A673 (cell line): Measurements from ENCODE around the gene KCNK5. TPM values are rescaled to one million over a fixed set of nuclear protein-coding genes. Genes with fewer than 3 reads are reported as not detected.

ENCODE experiments used
- BruUV-seq: library from RNA; stranded (reverse); fragments of 400-500 nt; replicated peaks from 2 replicates; lab custom pipeline; 2021; lab: Mats Ljungman, UMichigan
- CTCF ChIA-PET: fragments of 300-600 bp; sonication (Branson Sonifier 250); formaldehyde crosslinking; loops from one replicate; lab custom pipeline; 2022; ENCODE audit warnings: antibody characterized with exemption; lab: Charles Lee
- POLR2A ChIA-PET: fragments of 300-600 bp; sonication (Branson Sonifier 250); formaldehyde crosslinking; loops from one replicate; lab custom pipeline; 2022; ENCODE audit warnings: antibody characterized with exemption; ENCODE audit not compliant: low non-redundant PET; lab: Charles Lee
- DNase-seq: peaks from one replicate; pipeline ENCODE4 v3.0.0-alpha.2; 2015; ENCODE audit warnings: low spot score
- H3K27ac ChIP-seq: fragments of 200-600 bp; sonication (generic); 2 replicates; pipeline ENCODE4 v1.5.1; 2016; ENCODE audit warnings: mixed run types, low read depth, mild to moderate bottlenecking, mixed read lengths, antibody characterized with exemption, low read length; ENCODE audit not compliant: poor library complexity, severe bottlenecking
- H3K27me3 ChIP-seq: fragments of 200-600 bp; sonication (generic); replicated peaks from 2 replicates; pipeline ENCODE4 v1.6.1; 2017; ENCODE audit warnings: mixed run types, low read depth, mild to moderate bottlenecking, mixed read lengths, antibody characterized with exemption, low read length; ENCODE audit not compliant: insufficient read depth, poor library complexity
- H3K36me3 ChIP-seq: fragments of 200-600 bp; sonication (generic); 2 replicates; pipeline ENCODE4 v1.6.1; 2016; ENCODE audit warnings: mixed run types, mild to moderate bottlenecking, mixed read lengths, antibody characterized with exemption, low read length; ENCODE audit not compliant: insufficient read depth, poor library complexity, severe bottlenecking
- H3K4me1 ChIP-seq: fragments of 200-600 bp; sonication (generic); 2 replicates; pipeline ENCODE4 v1.6.1; 2017; ENCODE audit warnings: mixed run types, mild to moderate bottlenecking, mixed read lengths, antibody characterized with exemption, low read length; ENCODE audit not compliant: insufficient read depth, poor library complexity, severe bottlenecking
- H3K4me3 ChIP-seq: fragments of 200-600 bp; sonication (generic); 2 replicates; pipeline ENCODE4 v1.5.1; 2016; ENCODE audit warnings: low read depth, mixed run types, mild to moderate bottlenecking, mixed read lengths, low read length; ENCODE audit not compliant: poor library complexity, severe bottlenecking
- H3K9me3 ChIP-seq: fragments of 200-600 bp; sonication (generic); 2 replicates; pipeline ENCODE4 v1.6.1; 2016; ENCODE audit warnings: mixed run types, low read depth, mild to moderate bottlenecking, mixed read lengths, antibody characterized with exemption, low read length; ENCODE audit not compliant: poor library complexity, severe bottlenecking
- EZH2 ChIP-seq: fragments of 200-600 bp; sonication (generic); IDR thresholded peaks from 2 replicates; pipeline ENCODE4 v1.6.1; 2017; ENCODE audit warnings: borderline replicate concordance, low read depth, mild to moderate bottlenecking, mixed read lengths, antibody characterized with exemption, low read length; ENCODE audit not compliant: poor library complexity, severe bottlenecking
- intact Hi-C: fragments of 100-400 bp; cut with micrococcal nuclease; formaldehyde crosslinking; loops from one replicate; pipeline ENCODE4 v1.10.0; 2022; ENCODE audit not compliant: unreplicated experiment
- total RNA-seq: library from RNA; stranded (reverse); gene quantifications from 2 replicates; pipeline ENCODE4 v1.2.3, GENCODE V29; 2021
- TF ChIP-seq, protein P1 (sequence below): fragments of 300-800, 200-600 bp; sonication (generic); conservative IDR thresholded peaks from 2 replicates; pipeline ENCODE4 v1.5.1; 2017; ENCODE audit warnings: low read depth, mild to moderate bottlenecking, antibody characterized with exemption, low read length, moderate library complexity, mixed read lengths

The KCNK5 gene
- total RNA-seq, 1 experiment from 2014 or later = not detected

DNA sequence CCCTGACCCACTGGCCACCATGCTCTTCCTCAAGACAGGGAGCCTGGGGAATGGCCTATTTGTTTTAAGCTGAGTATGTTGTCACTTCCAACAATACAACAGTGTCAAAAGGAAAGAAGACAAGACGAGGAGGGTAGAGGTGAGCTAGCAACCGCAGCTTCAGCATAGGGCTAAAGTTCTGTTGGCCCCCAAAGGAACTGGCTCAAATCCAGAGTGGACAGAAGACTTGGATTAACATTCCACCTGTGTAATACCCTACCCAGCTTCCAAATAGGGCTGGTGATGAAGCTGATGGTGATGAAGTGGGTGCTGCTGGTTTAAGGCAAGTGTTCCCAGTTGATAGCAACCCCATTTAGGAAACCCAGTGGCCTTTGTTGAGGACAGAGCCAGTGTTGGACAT lies 31.7 kb upstream of the KCNK5 start:
- Histone ChIP-seq H3K4me3 (no peak overlapping the region), H3K27me3 (peaks cover 13% of the 10 kb centered on the region), H3K9me3 (no peaks in the 10 kb centered on the region), H3K4me1 (no peaks in the 10 kb centered on the region), H3K27ac (no peak overlapping the region), H3K36me3 (no peaks in the 10 kb centered on the region)
- POLR2A ChIA-PET = no interaction called here
- CTCF ChIA-PET = no interaction called here
- no peak for DNase-seq
- intact Hi-C loops = no loop called here
- TF ChIP-seq EZH2 = no peak
- TF ChIP-seq, protein P1, sequence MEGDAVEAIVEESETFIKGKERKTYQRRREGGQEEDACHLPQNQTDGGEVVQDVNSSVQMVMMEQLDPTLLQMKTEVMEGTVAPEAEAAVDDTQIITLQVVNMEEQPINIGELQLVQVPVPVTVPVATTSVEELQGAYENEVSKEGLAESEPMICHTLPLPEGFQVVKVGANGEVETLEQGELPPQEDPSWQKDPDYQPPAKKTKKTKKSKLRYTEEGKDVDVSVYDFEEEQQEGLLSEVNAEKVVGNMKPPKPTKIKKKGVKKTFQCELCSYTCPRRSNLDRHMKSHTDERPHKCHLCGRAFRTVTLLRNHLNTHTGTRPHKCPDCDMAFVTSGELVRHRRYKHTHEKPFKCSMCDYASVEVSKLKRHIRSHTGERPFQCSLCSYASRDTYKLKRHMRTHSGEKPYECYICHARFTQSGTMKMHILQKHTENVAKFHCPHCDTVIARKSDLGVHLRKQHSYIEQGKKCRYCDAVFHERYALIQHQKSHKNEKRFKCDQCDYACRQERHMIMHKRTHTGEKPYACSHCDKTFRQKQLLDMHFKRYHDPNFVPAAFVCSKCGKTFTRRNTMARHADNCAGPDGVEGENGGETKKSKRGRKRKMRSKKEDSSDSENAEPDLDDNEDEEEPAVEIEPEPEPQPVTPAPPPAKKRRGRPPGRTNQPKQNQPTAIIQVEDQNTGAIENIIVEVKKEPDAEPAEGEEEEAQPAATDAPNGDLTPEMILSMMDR = no peak
- BruUV-seq = no TSS peak

DNA sequence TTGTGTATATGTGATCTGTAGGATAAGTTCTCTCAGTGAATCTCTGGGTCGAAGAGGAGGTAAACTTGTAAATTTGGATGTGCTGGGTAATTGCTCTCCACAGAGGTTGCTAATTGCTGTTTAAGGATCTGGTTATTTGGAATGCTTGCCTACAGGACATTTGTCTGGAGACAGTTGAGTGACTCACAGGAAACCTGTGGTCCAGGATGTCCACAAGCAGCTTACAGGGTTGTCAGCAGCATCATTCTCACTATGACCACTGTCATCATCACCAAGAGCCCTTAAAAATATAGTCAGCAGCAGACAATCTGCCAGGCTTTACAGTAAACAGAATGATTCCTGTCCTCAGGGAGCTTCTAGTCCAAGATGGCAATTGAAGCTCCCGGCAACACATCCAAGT lies 31.2 kb upstream of the KCNK5 start:
- peaks cover 13% of the 10 kb centered on the region for H3K27me3 ChIP-seq
- H3K9me3 ChIP-seq = no peaks in the 10 kb centered on the region
- ChIA-PET POLR2A (no interaction called here), CTCF (no interaction called here)
- DNase-seq = no peak
- H3K4me3 ChIP-seq = no peak overlapping the region
- H3K27ac ChIP-seq = no peak overlapping the region
- BruUV-seq = no TSS peak
- TF ChIP-seq, protein P1 = no peak
- no peak for TF ChIP-seq EZH2
- intact Hi-C loops = no loop called here
- no peaks in the 10 kb centered on the region for H3K36me3 ChIP-seq
- no peaks in the 10 kb centered on the region for H3K4me1 ChIP-seq

DNA sequence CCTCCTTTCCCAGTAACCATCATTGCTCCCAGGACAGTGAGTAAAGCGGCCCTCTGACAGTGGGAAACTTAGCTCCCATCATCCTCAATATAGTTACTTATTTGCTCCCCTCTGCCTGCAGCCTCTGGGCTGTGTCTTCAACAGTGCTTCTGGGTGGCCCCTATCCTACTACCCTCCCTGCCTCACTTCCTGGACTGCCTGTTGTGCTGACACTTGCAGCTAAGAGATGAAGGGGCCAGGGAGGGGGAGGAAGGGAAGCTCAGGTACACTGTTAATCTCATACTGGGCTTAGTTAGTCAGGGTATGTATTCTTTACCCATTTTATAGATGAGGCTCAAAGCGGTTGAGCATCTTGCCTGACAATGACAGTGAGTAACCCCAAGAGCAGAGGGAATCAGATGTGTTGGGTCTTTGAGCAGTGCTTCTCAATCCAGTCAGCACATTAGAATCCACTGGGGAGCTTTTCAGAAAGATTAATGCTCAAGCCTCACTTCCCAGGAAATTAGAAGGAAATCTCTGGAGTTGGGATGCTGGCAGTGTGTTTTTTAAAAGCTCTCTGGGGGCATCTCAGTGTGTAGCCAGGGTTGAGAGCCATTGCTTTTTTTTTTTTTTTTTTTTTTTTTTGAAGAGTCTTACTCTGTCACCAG lies 27.1 kb upstream of the KCNK5 start:
- TF ChIP-seq, protein P1 = no peak
- TF ChIP-seq EZH2 = no peak

More for the DNA sequence above, 27.1 kb upstream of the KCNK5 start:
- H3K36me3 ChIP-seq = no peaks in the 10 kb centered on the region
- intact Hi-C loops = no loop called here
- DNase-seq = no peak
- no TSS peak for BruUV-seq
- ChIA-PET CTCF (interaction anchor here (0.6 kb wide), 1 partner anchor 740 kb away, joined by 3 read pairs; no protein-coding TSS in a partner anchor), POLR2A (no interaction called here)
- H3K4me1 ChIP-seq = no peaks in the 10 kb centered on the region
- H3K27ac ChIP-seq = no peak overlapping the region
- no peak overlapping the region for H3K4me3 ChIP-seq
- no peaks in the 10 kb centered on the region for H3K9me3 ChIP-seq
- H3K27me3 ChIP-seq = peaks cover 10% of the 10 kb centered on the region
